NOMO-1 treated with dmso at 0.1 percent for 144 hours (cell line): ENCODE data around the gene TNPO3.
A peak's percentile ranks its signal among the peaks of the same experiment; 100 is the strongest.

ENCODE experiments used
- DNase-seq: peaks from one replicate; lab custom pipeline; 2025; ENCODE audit not compliant: unreplicated experiment; lab: John Stamatoyannopoulos, UW

Gene TNPO3

DNA sequence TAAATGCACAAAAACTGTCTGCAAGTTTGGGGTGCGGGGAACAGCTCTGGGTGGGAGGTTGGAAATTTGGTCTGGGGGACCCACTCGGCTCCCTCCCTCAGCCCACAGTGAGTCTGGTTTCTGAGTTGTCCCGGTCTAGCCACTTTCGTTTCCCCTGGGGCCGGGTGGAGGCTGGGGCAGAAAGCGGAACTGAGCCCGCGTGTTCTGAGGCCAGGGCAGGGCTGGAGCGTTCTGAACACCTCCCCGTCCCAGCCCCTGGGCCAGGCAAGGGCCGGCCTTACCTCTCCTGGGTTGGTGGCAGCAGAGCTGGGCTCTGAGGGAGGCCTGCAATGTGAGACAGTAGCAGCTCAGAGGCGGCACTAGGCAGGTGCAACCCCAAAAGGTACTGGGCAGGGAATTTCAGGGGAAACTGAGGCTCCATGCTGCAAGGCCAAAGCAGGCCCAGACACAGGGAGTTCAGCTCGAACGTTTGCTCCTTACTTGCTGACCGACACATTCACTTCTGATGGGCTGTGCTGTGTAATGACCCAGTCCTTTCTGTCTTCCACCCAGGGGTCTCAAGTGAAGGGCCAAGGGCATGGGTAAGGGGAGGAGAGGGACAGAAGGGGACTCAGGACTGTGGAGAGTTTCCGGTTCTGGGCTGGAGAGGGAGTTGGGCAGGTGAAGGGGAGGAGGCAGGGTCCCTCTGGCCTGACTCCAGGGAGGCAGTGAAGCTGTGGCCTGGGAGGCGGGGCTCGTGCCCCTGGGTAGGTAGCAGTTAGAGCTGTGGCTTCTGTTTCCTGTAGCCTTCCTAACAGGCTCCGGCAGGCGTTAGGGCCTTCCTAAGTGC lies 114.2 kb downstream of the TNPO3 start:
- peak; percentile 75 for DNase-seq

GRCh38 chr7:128939861-128940410 lies 115.0 kb downstream of the TNPO3 start:
- DNase-seq: no peak

GRCh38 chr7:128939075-128939860 lies 115.6 kb downstream of the TNPO3 start:
- no peak for DNase-seq

DNA sequence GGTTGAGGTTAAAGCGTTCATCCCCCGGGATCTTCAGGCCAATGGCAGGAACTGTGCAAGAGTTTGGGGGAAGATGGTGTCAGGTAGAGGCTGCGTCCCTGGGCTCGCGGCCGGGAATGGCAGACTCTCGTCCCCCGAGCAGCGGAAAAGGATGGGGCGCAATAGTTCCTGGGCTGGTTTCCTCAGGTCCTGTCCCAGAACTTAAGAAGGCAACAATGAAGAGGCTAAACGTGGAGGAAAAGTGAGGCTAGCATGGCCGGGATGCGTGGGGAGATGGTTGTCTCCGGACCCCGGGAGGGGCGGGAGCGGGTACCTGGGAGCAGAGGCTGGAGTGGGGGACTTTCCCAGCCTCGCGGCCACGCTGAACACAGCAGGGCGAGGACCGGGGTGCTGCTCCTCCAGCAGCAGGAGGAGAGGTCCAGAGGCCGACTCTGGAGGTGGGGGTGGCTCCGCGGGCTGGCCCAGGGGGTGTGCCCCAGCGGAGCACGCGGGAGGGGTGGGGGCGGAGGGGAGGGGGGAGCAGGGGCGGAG lies 116.3 kb downstream of the TNPO3 start:
- no peak for DNase-seq

DNA sequence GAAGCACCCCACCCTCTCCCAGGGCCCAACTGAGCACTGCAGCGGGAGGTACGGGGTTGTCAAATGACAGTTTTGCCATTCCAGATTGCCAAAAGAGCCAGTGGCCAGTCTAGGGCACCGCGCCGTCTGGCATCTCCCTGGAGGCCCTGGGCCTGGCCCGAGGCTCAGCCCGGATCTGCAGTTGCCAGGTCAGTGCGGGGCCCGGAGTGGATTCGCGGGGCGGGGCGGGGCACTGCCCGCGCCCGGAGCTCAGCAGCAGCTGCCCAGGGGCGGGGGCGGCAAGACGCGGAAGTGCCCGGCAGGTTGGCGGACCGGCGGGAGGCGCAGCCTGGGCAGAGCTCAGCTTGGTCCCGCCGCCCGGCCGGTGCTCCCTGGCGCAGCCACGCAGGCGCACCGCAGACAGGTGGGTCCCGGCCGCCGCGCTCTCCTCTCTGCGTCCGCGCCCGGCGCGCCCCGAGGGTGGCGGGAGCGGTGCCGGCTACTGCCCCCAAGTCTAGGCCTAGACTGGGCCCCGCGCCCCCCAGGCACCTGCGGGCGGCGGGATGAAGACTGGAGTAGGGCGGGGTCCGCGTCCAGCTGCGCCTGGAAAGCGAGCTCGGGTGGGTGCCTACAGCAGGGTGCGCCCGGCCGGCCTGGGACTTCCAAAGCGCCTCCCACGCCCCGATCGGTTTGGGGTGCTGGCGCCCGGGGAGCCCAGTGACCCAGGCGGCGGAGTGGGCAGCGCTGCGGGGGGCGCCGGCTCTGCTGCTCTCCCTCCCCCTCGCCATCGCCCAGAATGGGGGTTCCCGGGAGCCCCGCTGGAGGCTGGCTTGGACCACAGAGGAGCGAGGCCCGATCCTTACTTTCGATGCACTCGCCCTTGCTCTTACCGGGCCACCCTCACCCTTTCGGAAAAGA lies 117.0 kb downstream of the TNPO3 start, which contains the start of gene IRF5:
IRF5 (plus strand) TSS at position 281 of the 897 bp plus-strand sequence. CDS start 4,155 bp downstream, outside the sequence.
- peak; percentile 32 for DNase-seq

DNA sequence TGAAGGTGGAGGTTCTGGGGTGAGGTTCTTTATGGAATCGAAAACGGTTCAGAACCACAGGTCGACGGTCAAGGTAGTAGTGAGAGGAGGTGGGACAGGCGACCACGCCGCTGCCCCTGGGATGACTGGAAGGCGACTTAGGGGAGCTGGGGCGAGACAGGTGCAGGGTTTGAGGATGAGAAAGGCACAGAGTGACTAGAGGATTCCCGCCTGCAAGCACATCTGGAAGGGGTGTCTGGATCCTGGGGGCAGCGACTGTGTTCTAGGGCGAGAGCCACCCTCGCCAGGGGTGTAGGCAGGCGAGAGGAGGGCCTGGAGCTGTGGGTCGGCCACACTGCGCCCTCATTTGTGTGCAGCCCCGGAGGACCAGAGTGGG lies 117.7 kb downstream of the TNPO3 start:
- no peak for DNase-seq

DNA sequence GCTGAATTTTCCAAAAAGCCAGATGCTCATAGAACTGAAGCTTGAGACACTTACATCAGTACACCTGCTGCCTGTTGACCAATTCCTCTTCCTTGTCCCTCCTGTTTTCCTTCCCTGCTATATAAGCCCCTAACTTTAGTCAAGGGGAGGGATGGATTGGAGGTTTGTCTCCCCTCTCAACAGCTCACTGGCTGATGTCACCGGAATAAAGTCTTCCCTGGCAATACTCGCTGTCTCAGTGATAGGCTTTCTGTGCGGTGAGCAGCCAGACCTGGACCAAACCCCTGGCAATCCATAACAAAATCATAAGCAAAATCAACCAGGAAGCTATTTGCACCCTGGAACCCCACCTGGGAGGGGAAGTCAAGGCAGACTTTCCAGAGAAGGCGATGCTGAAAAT lies 118.1 kb downstream of the TNPO3 start:
- no peak for DNase-seq

- DNase-seq: no peak
Measured at GRCh38 chr7:128935342-128935730, 119.6 kb downstream of the TNPO3 start.

DNA sequence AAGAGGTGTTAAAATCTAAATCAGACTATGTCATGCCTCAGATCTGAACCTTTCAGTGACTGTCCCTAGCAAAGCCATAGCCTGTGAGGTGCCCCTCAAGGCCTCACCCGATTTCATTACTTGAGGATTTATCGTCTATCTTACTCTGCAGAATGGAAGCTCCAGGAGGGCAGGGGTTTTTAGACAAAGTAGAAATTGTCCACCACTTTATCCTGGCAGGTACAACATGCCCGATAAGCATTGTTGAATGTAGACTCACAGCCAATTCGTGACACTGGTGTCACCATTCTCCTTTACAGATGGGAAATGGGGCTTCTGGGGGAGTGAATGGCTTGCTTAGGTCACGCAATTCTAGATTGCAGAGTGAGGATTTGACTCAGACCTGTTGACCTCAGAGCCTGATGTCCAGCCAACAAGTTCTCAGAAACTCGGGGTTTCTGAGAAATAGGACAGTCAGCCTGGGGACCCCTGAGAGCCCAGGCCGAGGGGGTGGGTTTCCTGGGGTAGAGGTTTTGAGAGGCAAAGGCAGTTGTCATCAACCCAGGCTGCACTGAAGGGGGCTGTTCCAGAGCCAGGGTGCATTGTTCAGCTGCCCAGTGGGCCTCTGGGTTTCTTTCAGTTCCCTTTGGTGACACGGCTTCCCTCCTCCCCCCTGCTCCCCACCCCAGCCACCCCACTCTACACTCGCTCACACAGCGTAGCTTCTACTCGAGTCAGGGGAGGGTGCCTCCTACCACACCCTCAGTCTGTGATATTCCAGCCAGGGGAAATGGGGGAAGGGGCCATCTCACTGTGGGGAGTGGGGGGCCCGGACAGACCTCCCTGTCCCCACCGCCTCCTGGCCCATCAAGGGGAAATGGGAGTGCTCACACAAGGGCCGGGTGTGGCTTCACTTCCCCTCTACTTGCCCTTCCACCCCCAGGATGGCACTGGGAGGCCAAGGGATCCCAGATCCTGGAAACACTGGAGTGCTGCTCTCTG lies 120.3 kb downstream of the TNPO3 start:
- no peak for DNase-seq

- DNase-seq: no peak
Measured at GRCh38 chr7:128933180-128933891, 121.6 kb downstream of the TNPO3 start.

DNA sequence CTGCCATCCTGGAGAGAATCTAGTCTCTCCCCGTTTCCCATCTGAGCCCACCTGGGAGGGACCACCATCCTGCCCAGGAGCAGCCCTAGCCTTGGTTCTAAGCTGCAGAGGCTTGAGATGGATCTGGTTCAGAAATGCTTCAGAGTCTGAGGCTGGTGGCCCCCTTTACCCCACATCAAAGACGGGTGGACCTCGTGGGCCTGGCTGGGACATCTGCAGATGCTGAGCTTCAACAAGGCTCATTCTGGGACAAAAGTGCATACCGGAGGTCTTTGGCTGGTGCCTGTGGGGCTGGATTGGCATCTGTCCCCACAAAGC lies 122.1 kb downstream of the TNPO3 start:
- DNase-seq: no peak

DNA sequence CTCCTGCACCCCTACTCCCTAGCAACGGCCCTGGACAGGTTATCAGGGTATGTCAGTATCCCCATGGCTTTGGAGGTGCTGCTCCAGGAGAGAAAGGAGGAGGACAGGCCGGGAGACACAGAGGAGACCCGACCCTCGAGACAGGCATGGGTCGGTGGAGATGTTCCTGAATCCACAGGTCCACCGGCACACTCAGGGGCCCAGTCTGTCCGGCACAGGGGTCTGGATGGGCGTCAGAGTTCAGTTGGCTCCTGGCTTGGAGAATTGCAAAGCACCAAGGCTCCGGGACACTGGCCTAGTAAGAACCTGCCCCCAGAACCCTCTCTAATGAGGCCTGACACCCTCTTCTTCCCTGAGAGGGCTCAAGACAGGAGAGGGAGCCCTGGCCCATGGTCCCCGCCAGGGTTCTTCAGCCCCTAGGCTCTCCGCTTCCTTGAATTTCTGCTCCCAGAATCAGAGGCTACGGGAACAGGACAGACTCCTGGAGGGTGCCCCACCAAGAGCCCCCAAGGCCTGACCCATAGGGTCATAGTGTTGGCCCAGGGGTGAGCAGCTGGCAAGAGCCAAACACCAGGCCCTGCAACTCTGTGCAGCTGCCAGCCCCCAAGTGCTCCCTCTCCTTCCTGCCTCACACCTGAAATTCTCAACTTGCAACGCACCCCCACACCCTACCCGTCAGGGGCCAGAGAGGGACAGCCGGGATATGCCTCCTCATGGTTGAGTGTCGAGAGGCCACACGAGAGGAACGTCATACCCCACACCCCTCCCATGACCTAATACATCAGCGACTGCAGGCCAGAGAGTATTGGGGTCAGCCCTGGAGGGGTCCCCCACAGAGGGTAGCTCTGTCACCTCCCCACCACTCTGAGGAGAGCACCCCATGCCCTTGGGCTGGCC lies 122.7 kb downstream of the TNPO3 start:
- no peak for DNase-seq

GRCh38 chr7:128931190-128931798 lies 123.6 kb downstream of the TNPO3 start:
- DNase-seq: no peak

- DNase-seq: no peak
Measured at GRCh38 chr7:128928882-128929788, 125.8 kb downstream of the TNPO3 start.

- DNase-seq: no peak
Measured at GRCh38 chr7:128928159-128928813, 126.6 kb downstream of the TNPO3 start.
